ENCODE results near the gene SMIM44. TPM values are rescaled to one million over a fixed set of nuclear protein-coding genes. Genes with fewer than 3 reads are reported as not detected.

SMIM44 gene
- total and polyA plus RNA-seq, 2 donors (not counting 1 experiment from before 2014, with no cell fraction given) = not detected

- Histone ChIP-seq H3K27me3 (replicated peaks in 1 of 4; ENCODE audit: control extremely low read depth in 1 of 4, control insufficient read depth in 3 of 4, insufficient read depth in 4 of 4, low read length in 3 of 4) (no peaks in the 10 kb centered on the region), H3K36me3 (replicated peaks in 1 of 2; ENCODE audit: control extremely low read depth in 1 of 2, control insufficient read depth in 1 of 2, extremely low read depth in 1 of 2, insufficient read depth in 2 of 2, low read length in 1 of 2) (no peaks in the 10 kb centered on the region), H3K4me1 (ENCODE audit: control insufficient read depth in 2 of 2, insufficient read depth in 2 of 2, low read length in 2 of 2) (peaks cover 18 to 32% of the 10 kb centered on the region in 2 donors), H3K27ac (ENCODE audit: low read length in 2 of 2) (no peak overlapping the region), H4K20me1 (ENCODE audit: control insufficient read depth, insufficient read depth, low read length, poor library complexity, severe bottlenecking) (peaks cover 9% of the 10 kb centered on the region), H3K4me3 (ENCODE audit: control extremely low read depth in 1 of 5, extremely low read depth in 1 of 5, insufficient read depth in 1 of 5, low read depth in 2 of 5, low read length in 4 of 5) (no peak overlapping the region), H3K9me3 (ENCODE audit: control extremely low read depth in 1 of 3, control insufficient read depth in 2 of 3, insufficient read depth in 1 of 3, low read length in 2 of 3) (no peaks in the 10 kb centered on the region), H3K4me2 (replicated peaks; ENCODE audit: low read depth, low read length, poor library complexity, severe bottlenecking) (no peak overlapping the region), H3K79me2 (ENCODE audit: control insufficient read depth, insufficient read depth, low read length) (peaks cover 50% of the 10 kb centered on the region), H2AFZ (ENCODE audit: insufficient read depth, low read depth, low read length, poor library complexity, severe bottlenecking) (no peak overlapping the region), H3K9ac (ENCODE audit: low read length) (no peak overlapping the region)
- ChIA-PET POLR2A (interaction anchor here (0.7 to 1.1 kb wide), 2 partner anchors 14 to 314 kb away, joined by 3 to 4 read pairs; no protein-coding TSS in a partner anchor), CTCF (no interaction called here)
- Mint-ChIP-seq H3K27me3 (no peaks in the 10 kb centered on the region), H3K4me3 (no peak overlapping the region), H3K27ac (no peak overlapping the region), H3K9me3 (ENCODE audit: insufficient read depth) (no peaks in the 10 kb centered on the region), H3K4me1 (peaks cover 40% of the 10 kb centered on the region)
- ATAC-seq (ENCODE audit: low read depth) = no peak
- intact Hi-C loops (cut with micrococcal nuclease) = loop anchor here (10.0 kb wide), 1 partner anchor 972 kb away; the partner anchor contains the start of gene HDGFL2
- DNase-seq = no peak
- WGBS (ENCODE audit: insufficient coverage) = 91% methylated on average over 11 of the region's 13 CpGs
- no peak for TF ChIP-seq EZH2 (IDR thresholded peaks at IDR 0.05; ENCODE audit: borderline replicate concordance, insufficient read depth, low read depth, low read length, poor library complexity, severe bottlenecking)
These were observed 19.9 kb upstream of the SMIM44 start for GRCh38 chr19:3503036-3503572.

GRCh38 chr19:3501780-3502179 lies 18.5 kb upstream of the SMIM44 start:
- ChIA-PET POLR2A (interaction anchor here (1.5 kb wide), 1 partner anchor 261 kb away, joined by 4 read pairs; the partner anchor contains the start of gene MRPL54), CTCF (interaction anchor here (1.1 kb wide), 2 partner anchors 17 to 201 kb away, joined by 3 to 5 read pairs; no protein-coding TSS in a partner anchor)
- Histone ChIP-seq H3K27ac (ENCODE audit: low read length in 2 of 2) (no peak overlapping the region), H3K79me2 (ENCODE audit: control insufficient read depth, insufficient read depth, low read length) (peaks cover 49% of the 10 kb centered on the region), H2AFZ (ENCODE audit: insufficient read depth, low read depth, low read length, poor library complexity, severe bottlenecking) (no peak overlapping the region), H3K36me3 (replicated peaks in 1 of 2; ENCODE audit: control extremely low read depth in 1 of 2, control insufficient read depth in 1 of 2, extremely low read depth in 1 of 2, insufficient read depth in 2 of 2, low read length in 1 of 2) (peaks cover 0 to 1% of the 10 kb centered on the region in 2 experiments), H3K9ac (ENCODE audit: low read length) (no peak overlapping the region), H3K9me3 (ENCODE audit: control extremely low read depth in 1 of 3, control insufficient read depth in 2 of 3, insufficient read depth in 1 of 3, low read length in 2 of 3) (no peaks in the 10 kb centered on the region), H3K27me3 (replicated peaks in 1 of 4; ENCODE audit: control extremely low read depth in 1 of 4, control insufficient read depth in 3 of 4, insufficient read depth in 4 of 4, low read length in 3 of 4) (no peaks in the 10 kb centered on the region), H3K4me2 (replicated peaks; ENCODE audit: low read depth, low read length, poor library complexity, severe bottlenecking) (no peak overlapping the region), H3K4me1 (ENCODE audit: control insufficient read depth in 2 of 2, insufficient read depth in 2 of 2, low read length in 2 of 2) (peaks cover 10 to 23% of the 10 kb centered on the region in 2 donors), H3K4me3 (ENCODE audit: control extremely low read depth in 1 of 5, extremely low read depth in 1 of 5, insufficient read depth in 1 of 5, low read depth in 2 of 5, low read length in 4 of 5) (no peak overlapping the region), H4K20me1 (ENCODE audit: control insufficient read depth, insufficient read depth, low read length, poor library complexity, severe bottlenecking) (no peaks in the 10 kb centered on the region)
- Mint-ChIP-seq H3K27me3 (no peaks in the 10 kb centered on the region), H3K9me3 (ENCODE audit: insufficient read depth) (no peaks in the 10 kb centered on the region), H3K4me3 (no peak overlapping the region), H3K4me1 (peaks cover 30% of the 10 kb centered on the region), H3K27ac (no peak overlapping the region)
- ATAC-seq (ENCODE audit: low read depth) (no peak), DNase-seq (no peak)
- intact Hi-C loops (cut with micrococcal nuclease) = loop anchor here (2.0 to 10.0 kb wide), 2 partner anchors 125 to 973 kb away; partner anchors contain the start of genes CACTIN and HDGFL2
- TF ChIP-seq, protein P1, sequence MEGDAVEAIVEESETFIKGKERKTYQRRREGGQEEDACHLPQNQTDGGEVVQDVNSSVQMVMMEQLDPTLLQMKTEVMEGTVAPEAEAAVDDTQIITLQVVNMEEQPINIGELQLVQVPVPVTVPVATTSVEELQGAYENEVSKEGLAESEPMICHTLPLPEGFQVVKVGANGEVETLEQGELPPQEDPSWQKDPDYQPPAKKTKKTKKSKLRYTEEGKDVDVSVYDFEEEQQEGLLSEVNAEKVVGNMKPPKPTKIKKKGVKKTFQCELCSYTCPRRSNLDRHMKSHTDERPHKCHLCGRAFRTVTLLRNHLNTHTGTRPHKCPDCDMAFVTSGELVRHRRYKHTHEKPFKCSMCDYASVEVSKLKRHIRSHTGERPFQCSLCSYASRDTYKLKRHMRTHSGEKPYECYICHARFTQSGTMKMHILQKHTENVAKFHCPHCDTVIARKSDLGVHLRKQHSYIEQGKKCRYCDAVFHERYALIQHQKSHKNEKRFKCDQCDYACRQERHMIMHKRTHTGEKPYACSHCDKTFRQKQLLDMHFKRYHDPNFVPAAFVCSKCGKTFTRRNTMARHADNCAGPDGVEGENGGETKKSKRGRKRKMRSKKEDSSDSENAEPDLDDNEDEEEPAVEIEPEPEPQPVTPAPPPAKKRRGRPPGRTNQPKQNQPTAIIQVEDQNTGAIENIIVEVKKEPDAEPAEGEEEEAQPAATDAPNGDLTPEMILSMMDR (IDR thresholded peaks at IDR 0.05) = no peak
- no peak for TF ChIP-seq EZH2 (IDR thresholded peaks at IDR 0.05; ENCODE audit: borderline replicate concordance, insufficient read depth, low read depth, low read length, poor library complexity, severe bottlenecking)
- WGBS (ENCODE audit: insufficient coverage) = 83% methylated on average over 1 of the region's 3 CpGs

All from B cell (primary cell).